Urinary bladder (tissue), 4 donors: ENCODE results near the gene MYO1A. TPM values are rescaled to one million over a fixed set of nuclear protein-coding genes. Genes with fewer than 3 reads are reported as not detected.
A peak's percentile ranks its signal among the peaks of the same experiment; 100 is the strongest.

Experiments used
- DNase-seq: peaks from one replicate; pipeline ENCODE4 v3.0.0-alpha.2; 2015; ENCODE audit errors: extremely low spot score
- H3K27ac ChIP-seq: one replicate; pipeline ENCODE4 v1.5.1; 2013; ENCODE audit warnings: low read depth, mild to moderate bottlenecking, moderate library complexity
- H3K36me3 ChIP-seq: one replicate; pipeline ENCODE4 v1.6.1; 2013; ENCODE audit warnings: mild to moderate bottlenecking, moderate library complexity; ENCODE audit not compliant: insufficient read depth
- H3K4me1 ChIP-seq: one replicate; pipeline ENCODE4 v1.6.1; 2013; ENCODE audit warnings: mild to moderate bottlenecking, moderate library complexity; ENCODE audit not compliant: insufficient read depth
- H3K4me3 ChIP-seq: one replicate; pipeline ENCODE4 v1.5.1; 2013; ENCODE audit warnings: low read depth, low read length
- WGBS: extraction: QIAGEN DNeasy Blood & Tissue Kit; methylation state at CpG from one replicate; pipeline ENCODE4 v1.1.7; 2013; 5-methylcytosine and 5-hydroxymethylcytosine counted together
- polyA plus RNA-seq: library from polyadenylated mRNA; stranded (reverse); fragments of 200-250 nt; gene quantifications from one replicate; pipeline ENCODE4 v1.2.3, GENCODE V29; 2013
- total RNA-seq: library from RNA; depleted of rRNA; stranded (reverse); fragments of >200 nt; gene quantifications from one replicate; pipeline ENCODE4 v1.2.3, GENCODE V29; 2014
- donor health status: healthy with polysubstance abuse.
- donor health status: healthy.

The MYO1A gene
- total and polyA plus RNA-seq, 2 donors: 0.16 to 0.18 TPM

- H3K36me3 ChIP-seq: no peaks in the 10 kb centered on the region
- H3K4me3 ChIP-seq: no peak overlapping the region
- no peak overlapping the region for H3K27ac ChIP-seq
- 92% methylated on average over 5 of the region's 5 CpGs for WGBS
- DNase-seq: no peak
- H3K4me1 ChIP-seq: no peaks in the 10 kb centered on the region
Observed at GRCh38 chr12:57009949-57010626, 39.8 kb downstream of the MYO1A start.

DNA sequence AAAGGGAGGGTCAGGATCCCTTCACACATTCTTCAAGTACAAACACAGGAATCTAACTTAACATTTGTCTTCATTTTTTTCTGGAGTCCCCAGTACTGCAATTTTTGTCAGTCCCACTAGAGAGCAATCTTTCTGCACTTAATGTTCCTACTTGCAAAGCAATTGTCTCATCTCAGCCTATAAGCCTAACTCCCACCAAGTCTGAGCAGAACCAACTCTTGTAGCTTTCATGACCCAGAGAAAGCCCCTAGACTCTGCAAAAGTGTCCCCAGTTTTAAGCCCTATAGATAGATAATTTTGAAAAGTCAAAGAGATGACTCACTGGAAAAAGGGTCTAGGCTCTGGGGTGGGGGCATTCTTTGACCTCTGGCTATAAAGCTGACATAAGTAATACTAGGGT, 41.8 kb downstream of the MYO1A start:
- DNase-seq: peak; percentile 53
- Histone ChIP-seq H3K27ac (no peak overlapping the region), H3K36me3 (no peaks in the 10 kb centered on the region), H3K4me3 (no peak overlapping the region), H3K4me1 (no peaks in the 10 kb centered on the region)

- 63% methylated on average over 10 of the region's 10 CpGs for WGBS
- peak overlapping the region; percentile 84 for H3K4me3 ChIP-seq
- peaks cover 2% of the 10 kb centered on the region for H3K36me3 ChIP-seq
- no peak overlapping the region for H3K27ac ChIP-seq
- no peaks in the 10 kb centered on the region for H3K4me1 ChIP-seq
- DNase-seq: no peak
Observed at GRCh38 chr12:57006809-57007475, 43.0 kb downstream of the MYO1A start.

DNA sequence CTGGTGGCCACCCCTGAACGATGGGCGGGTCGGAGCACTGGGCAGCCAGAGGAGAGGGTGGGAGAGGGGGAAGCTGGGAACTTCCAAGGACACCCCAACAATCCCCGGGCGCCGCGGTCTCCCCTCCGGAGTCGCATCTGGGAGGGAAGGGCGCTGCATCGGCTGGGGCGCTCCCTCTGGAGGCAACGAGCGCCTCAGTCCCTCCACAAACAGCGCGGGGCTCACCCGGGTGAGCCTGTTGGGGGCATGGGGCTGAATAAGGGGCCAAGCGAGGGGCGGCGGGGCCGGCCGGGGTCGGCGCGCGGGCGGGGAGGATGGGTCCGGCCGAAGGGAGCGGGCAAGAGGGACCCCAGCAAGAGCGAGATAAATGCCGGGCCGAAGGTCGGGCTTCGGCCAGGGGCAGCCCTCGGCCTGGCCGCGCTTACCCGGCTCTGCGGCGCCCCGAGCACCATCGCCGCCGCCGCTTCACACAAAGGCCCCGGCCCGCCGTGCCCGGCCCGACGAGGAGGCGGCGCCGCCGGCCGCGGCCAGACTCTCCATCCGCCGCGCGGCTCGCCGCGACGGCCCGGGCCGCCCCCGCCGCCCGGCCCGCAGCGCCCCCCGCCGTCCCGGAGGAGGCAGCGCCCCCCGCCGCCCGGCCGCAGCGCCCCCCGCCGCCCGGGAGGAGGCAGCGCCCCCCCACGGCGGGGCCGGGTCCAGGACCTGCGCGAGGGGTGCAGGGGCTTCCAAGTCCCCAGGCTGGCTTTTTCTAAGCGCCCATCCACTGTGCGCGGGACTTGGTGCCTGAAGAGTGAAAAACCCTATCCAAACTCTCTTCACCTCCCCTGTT, 43.7 kb downstream of the MYO1A start, which contains the start of gene ZBTB39:
TSS of gene ZBTB39 (minus strand) at position 567 of the 829 bp plus-strand sequence. CDS start 1,629 bp downstream, outside the sequence.
- Histone ChIP-seq H3K36me3 (peaks cover 2% of the 10 kb centered on the region), H3K27ac (peak within 1 kb of the TSS; percentile 54), H3K4me3 (peak within 1 kb of the TSS; percentile 84), H3K4me1 (no peaks in the 10 kb centered on the region)
- DNase-seq: no peak
- under 1% methylated on average over 94 of the region's 94 CpGs for WGBS

DNA sequence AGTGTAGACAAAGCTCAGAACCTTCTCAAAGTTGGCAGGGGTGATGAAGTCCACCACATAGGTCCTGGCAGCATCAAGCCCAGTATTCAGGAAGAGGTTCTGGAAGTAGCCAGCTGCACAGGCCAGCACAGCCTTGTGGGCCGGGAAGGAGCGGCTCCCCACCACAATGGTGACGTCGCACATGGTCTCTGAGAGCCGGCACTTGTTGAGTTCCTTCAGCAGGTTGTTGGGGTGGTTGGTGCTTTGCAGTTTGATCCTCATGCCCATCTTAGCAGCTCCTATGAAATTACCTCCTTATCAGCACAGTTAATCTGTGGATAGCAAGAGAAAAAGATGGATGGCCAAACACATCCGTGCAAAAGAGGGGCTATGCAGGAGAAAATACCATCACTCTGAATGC, 45.3 kb downstream of the MYO1A start:
- Histone ChIP-seq H3K27ac (no peak overlapping the region), H3K36me3 (peaks cover 2% of the 10 kb centered on the region), H3K4me3 (no peak overlapping the region), H3K4me1 (no peaks in the 10 kb centered on the region)
- WGBS: 78% methylated on average over 6 of the region's 6 CpGs
- no peak for DNase-seq

DNA sequence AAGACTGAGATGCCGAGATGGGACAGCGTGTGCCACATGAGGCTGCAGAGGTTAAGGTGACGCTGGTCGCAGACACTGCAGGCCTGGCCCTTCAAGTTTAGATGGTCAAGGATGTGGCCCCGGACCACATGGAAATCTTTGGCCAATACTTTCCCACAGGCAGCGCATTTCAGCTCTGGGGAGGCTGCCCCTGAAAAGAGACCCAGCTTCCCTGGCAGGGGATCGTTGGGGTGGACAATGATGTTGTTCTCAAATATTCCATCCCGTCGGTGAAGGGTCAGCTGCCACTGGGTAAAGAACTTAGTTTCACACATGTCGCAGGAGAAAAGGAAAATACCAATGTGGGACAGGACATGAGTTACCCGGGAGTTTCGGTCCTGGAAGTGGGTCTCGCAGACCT, 46.5 kb downstream of the MYO1A start:
- 94% methylated on average over 13 of the region's 13 CpGs for WGBS
- Histone ChIP-seq H3K36me3 (peaks cover 2% of the 10 kb centered on the region), H3K27ac (no peak overlapping the region), H3K4me1 (no peaks in the 10 kb centered on the region), H3K4me3 (no peak overlapping the region)
- no peak for DNase-seq

DNA sequence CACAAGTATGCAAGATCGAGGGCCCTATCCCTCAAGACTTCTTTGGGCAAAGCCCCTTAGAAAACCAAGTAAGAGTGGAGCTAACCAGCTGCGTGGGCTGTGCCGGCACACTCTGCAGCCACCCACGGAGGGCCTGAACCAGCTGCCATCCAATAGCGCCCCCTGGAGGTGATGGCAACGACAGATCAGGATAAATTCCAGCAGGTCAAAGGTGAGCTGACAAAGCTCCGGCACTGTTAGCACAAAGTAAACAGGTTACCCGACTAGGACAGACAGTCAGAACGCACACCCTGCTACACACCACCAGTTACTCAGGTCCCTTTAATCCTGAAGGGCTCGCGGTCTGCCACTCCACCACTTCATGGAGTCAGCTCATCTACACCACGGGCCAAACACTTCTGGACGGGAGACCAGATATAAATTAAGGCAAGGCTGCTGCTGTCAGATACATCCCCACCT, 48.5 kb downstream of the MYO1A start:
- DNase-seq: no peak
- 32% methylated on average over 13 of the region's 13 CpGs for WGBS
- Histone ChIP-seq H3K27ac (no peak overlapping the region), H3K4me3 (no peak overlapping the region), H3K36me3 (peaks cover 2% of the 10 kb centered on the region), H3K4me1 (no peaks in the 10 kb centered on the region)

DNA sequence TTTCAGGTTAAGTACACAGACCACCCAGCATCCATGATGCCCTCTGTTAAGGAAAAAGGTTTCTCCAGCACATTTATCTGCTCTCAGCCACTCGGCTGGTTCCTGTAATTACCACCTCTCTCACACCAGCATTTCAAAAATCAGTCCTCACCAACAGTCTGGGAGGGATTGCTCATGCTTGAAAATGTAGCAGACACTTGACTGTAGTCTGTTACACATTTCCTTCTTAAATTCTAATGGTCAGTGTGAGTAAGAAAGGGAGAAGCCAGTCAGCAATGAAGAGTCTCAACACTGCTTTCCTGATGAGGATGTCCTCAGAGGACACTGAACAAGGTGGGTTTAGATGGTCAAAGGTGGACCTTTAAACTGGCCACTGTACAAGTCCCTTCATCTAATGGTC, 49.5 kb downstream of the MYO1A start:
- DNase-seq: no peak

GRCh38 chr12:56999456-56999855, 50.5 kb downstream of the MYO1A start:
- H3K4me1 ChIP-seq: no peaks in the 10 kb centered on the region
- WGBS: 83% methylated on average over 4 of the region's 4 CpGs
- no peak overlapping the region for H3K27ac ChIP-seq
- DNase-seq: no peak
- H3K36me3 ChIP-seq: peaks cover 2% of the 10 kb centered on the region
- no peak overlapping the region for H3K4me3 ChIP-seq

More for the DNA sequence above, 49.5 kb downstream of the MYO1A start:
- WGBS: 67% methylated on average over 1 of the region's 1 CpG
- Histone ChIP-seq H3K4me1 (no peaks in the 10 kb centered on the region), H3K36me3 (peaks cover 2% of the 10 kb centered on the region), H3K4me3 (no peak overlapping the region), H3K27ac (no peak overlapping the region)

- peaks cover 2% of the 10 kb centered on the region for H3K36me3 ChIP-seq
- no peak overlapping the region for H3K27ac ChIP-seq
- no peak overlapping the region for H3K4me3 ChIP-seq
- H3K4me1 ChIP-seq: no peaks in the 10 kb centered on the region
- 73% methylated on average over 4 of the region's 4 CpGs for WGBS
- no peak for DNase-seq
Observed at GRCh38 chr12:56998981-56999380, 50.9 kb downstream of the MYO1A start.

DNA sequence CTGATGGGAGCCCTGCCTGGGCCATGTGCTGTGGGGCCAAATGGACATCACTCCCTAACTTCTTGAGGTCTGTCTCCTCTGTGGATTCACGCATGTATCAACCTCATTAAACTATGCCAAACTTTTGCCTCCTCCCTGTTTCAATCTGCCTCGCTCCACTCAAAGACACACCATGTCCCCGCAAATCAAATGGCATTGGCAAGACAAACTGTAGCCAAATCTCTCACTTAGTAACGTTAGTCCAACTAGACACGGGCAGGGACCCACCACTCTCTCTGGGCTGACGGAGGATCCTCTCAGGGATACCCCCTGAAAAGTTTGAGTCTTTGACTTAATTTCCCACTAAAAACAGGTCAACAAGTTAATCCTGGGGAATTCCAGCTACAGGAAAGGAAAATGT, 51.6 kb downstream of the MYO1A start:
- Histone ChIP-seq H3K4me3 (no peak overlapping the region), H3K4me1 (no peaks in the 10 kb centered on the region), H3K27ac (no peak overlapping the region), H3K36me3 (peaks cover 2% of the 10 kb centered on the region)
- 86% methylated on average over 6 of the region's 6 CpGs for WGBS
- no peak for DNase-seq

- Histone ChIP-seq H3K4me1 (no peaks in the 10 kb centered on the region), H3K4me3 (no peak overlapping the region), H3K27ac (no peak overlapping the region), H3K36me3 (no peaks in the 10 kb centered on the region)
- DNase-seq: no peak
- WGBS: 72% methylated on average over 12 of the region's 12 CpGs
Observed at GRCh38 chr12:56996793-56997545, 53.0 kb downstream of the MYO1A start.

GRCh38 chr12:56995930-56996496, 53.9 kb downstream of the MYO1A start:
- no peak overlapping the region for H3K27ac ChIP-seq
- H3K36me3 ChIP-seq: no peaks in the 10 kb centered on the region
- WGBS: 91% methylated on average over 11 of the region's 11 CpGs
- no peak for DNase-seq
- H3K4me1 ChIP-seq: no peaks in the 10 kb centered on the region
- no peak overlapping the region for H3K4me3 ChIP-seq
